GM18507 (cell line): ENCODE data around the gene HPX.

ENCODE experiments used
- DNase-seq: peaks from one replicate; pipeline ENCODE4 v3.0.0; 2011; ENCODE audit warnings: low read depth; ENCODE audit not compliant: insufficient read length; ENCODE audit errors: extremely low spot score
- FAIRE-seq: peaks from 2 replicates; lab custom pipeline; 2011; peaks lifted over from hg19 to GRCh38; lab: Jason Lieb, UNC

HPX gene

GRCh38 chr11:6440906-6441358, at the start of gene HPX:
Gene HPX (minus strand): TSS chr11:6440987. CDS start chr11:6440963, 24 bp downstream.
- DNase-seq (no peak), FAIRE-seq (no peak)

GRCh38 chr11:6489306-6489705, 48.5 kb upstream of the HPX start:
- no peak for DNase-seq
- FAIRE-seq: no peak

GRCh38 chr11:6488821-6489220, 48.0 kb upstream of the HPX start:
- DNase-seq (no peak), FAIRE-seq (no peak)

GRCh38 chr11:6488342-6488741, 47.6 kb upstream of the HPX start:
- no peak for FAIRE-seq
- DNase-seq: no peak

GRCh38 chr11:6486938-6487337, 46.2 kb upstream of the HPX start:
- FAIRE-seq: no peak
- DNase-seq: no peak

- DNase-seq: no peak
- no peak for FAIRE-seq
These were observed 45.5 kb upstream of the HPX start for GRCh38 chr11:6486256-6486655.

- FAIRE-seq: no peak
These were observed 44.9 kb upstream of the HPX start for GRCh38 chr11:6485661-6486060.

GRCh38 chr11:6483015-6483414, 42.2 kb upstream of the HPX start:
- DNase-seq (no peak), FAIRE-seq (no peak)

More at GRCh38 chr11:6485661-6486060, 44.9 kb upstream of the HPX start:
- no peak for DNase-seq

GRCh38 chr11:6482441-6482840, 41.7 kb upstream of the HPX start:
- FAIRE-seq (no peak), DNase-seq (no peak)

- FAIRE-seq: no peak
- DNase-seq: no peak
These were observed 41.1 kb upstream of the HPX start for GRCh38 chr11:6481924-6482275.

GRCh38 chr11:6481012-6481923, 40.5 kb upstream of the HPX start, which contains the start of the genes ARFIP2 and TIMM10B:
Gene ARFIP2 (minus strand): TSS chr11:6481331. CDS start chr11:6480421, 910 bp downstream.
Gene TIMM10B (plus strand): TSS chr11:6481501. CDS start chr11:6481517, 16 bp downstream.
- FAIRE-seq: peak; percentile 99
- peak; percentile 98 for DNase-seq

- FAIRE-seq (no peak), DNase-seq (no peak)
These were observed 39.6 kb upstream of the HPX start for GRCh38 chr11:6480299-6480914.

GRCh38 chr11:6476571-6476970, 35.8 kb upstream of the HPX start:
- FAIRE-seq (no peak), DNase-seq (no peak)

- no peak for DNase-seq
- FAIRE-seq: no peak
These were observed 35.1 kb upstream of the HPX start for GRCh38 chr11:6475936-6476335.

GRCh38 chr11:6474806-6475500, 34.2 kb upstream of the HPX start:
- DNase-seq: no peak

GRCh38 chr11:6474413-6474792, 33.6 kb upstream of the HPX start:
- no peak for DNase-seq
- no peak for FAIRE-seq

More at GRCh38 chr11:6474806-6475500, 34.2 kb upstream of the HPX start:
- FAIRE-seq: no peak

- DNase-seq (peak; percentile 75), FAIRE-seq (no peak)
These were observed 32.9 kb upstream of the HPX start, which contains the start of gene TRIM3 for GRCh38 chr11:6473451-6474412. Gene TRIM3 (minus strand): TSS chr11:6473941. CDS start chr11:6465695, 8,246 bp downstream.

GRCh38 chr11:6472934-6473333, 32.1 kb upstream of the HPX start:
- no peak for DNase-seq
- FAIRE-seq: no peak

GRCh38 chr11:6469599-6469998, 28.8 kb upstream of the HPX start:
- FAIRE-seq (no peak), DNase-seq (no peak)
